PC-3 (cell line): ENCODE results near the gene DHCR7. TPM values are rescaled to one million over a fixed set of nuclear protein-coding genes. Genes with fewer than 3 reads are reported as not detected.

Experiments
- ATAC-seq: fragments of 200-7000 bp; cut with Tn5 transposase; 2 replicates; pipeline ENCODE4 v1.9.1; 2020; ENCODE audit warnings: mild to moderate bottlenecking, moderate library complexity
- BruUV-seq: library from RNA; stranded (reverse); fragments of 400-500 nt; replicated peaks from 2 replicates; lab custom pipeline; 2021; lab: Mats Ljungman, UMichigan
- CTCF ChIA-PET: fragments of 300-600 bp; sonication (Branson Sonifier 250); formaldehyde crosslinking; loops from one replicate; lab custom pipeline; 2022; ENCODE audit warnings: antibody characterized with exemption; lab: Charles Lee
- POLR2A ChIA-PET: fragments of 300-600 bp; sonication (Branson Sonifier 250); formaldehyde crosslinking; loops from one replicate; lab custom pipeline; 2022; ENCODE audit warnings: antibody characterized with exemption; ENCODE audit not compliant: unreplicated experiment; lab: Charles Lee
- DNase-seq: peaks from one replicate; pipeline ENCODE4 v3.0.0-alpha.2; 2015
- H2AFZ ChIP-seq: fragments of 300-600 bp; sonication (generic); 2 replicates; pipeline ENCODE4 v1.6.0; 2016; ENCODE audit warnings: antibody characterized with exemption, low read length
- H3F3A ChIP-seq: fragments of 300-600 bp; sonication (generic); one replicate; pipeline ENCODE4 v1.6.0; 2017; ENCODE audit warnings: antibody characterized with exemption, low read length, control low read depth, mild to moderate bottlenecking; ENCODE audit not compliant: unreplicated experiment
- H3K27ac ChIP-seq: fragments of 300-600 bp; sonication (generic); 2 replicates; pipeline ENCODE4 v1.5.1; 2016; ENCODE audit warnings: mild to moderate bottlenecking, low read length
- H3K27me3 ChIP-seq: fragments of 300-600 bp; sonication (generic); 2 replicates; pipeline ENCODE4 v1.6.1; 2016; ENCODE audit warnings: low read length, mixed read lengths
- H3K36me3 ChIP-seq: fragments of 300-600 bp; sonication (generic); 2 replicates; pipeline ENCODE4 v1.6.1; 2016; ENCODE audit warnings: low read depth, mixed run types, low read length, mixed read lengths
- H3K4me1 ChIP-seq: fragments of 300-600 bp; sonication (generic); 2 replicates; pipeline ENCODE4 v1.5.1; 2016; ENCODE audit warnings: low read length; ENCODE audit not compliant: insufficient read depth
- H3K4me2 ChIP-seq: fragments of 300-600 bp; sonication (generic); 2 replicates; pipeline ENCODE4 v1.6.0; 2016; ENCODE audit warnings: low read length
- H3K4me3 ChIP-seq: fragments of 300-600 bp; sonication (generic); 2 replicates; pipeline ENCODE4 v1.5.1; 2016; ENCODE audit warnings: mild to moderate bottlenecking, low read length, mixed read lengths
- H3K79me2 ChIP-seq: fragments of 300-600 bp; sonication (generic); 2 replicates; pipeline ENCODE4 v1.6.1; 2017; ENCODE audit warnings: low read length, mixed read lengths
- H3K9ac ChIP-seq: fragments of 300-600 bp; sonication (generic); 2 replicates; pipeline ENCODE4 v1.6.0; 2016; ENCODE audit warnings: mild to moderate bottlenecking, low read length
- H3K9me2 ChIP-seq: fragments of 300-600 bp; sonication (generic); replicated peaks from 2 replicates; pipeline ENCODE4 v1.6.1; 2016; ENCODE audit warnings: mixed run types, low read length, mixed read lengths
- H3K9me3 ChIP-seq: fragments of 300-600 bp; sonication (generic); 2 replicates; pipeline ENCODE4 v1.6.1; 2016; ENCODE audit warnings: low read length, mixed read lengths
- H4K20me1 ChIP-seq: fragments of 300-600 bp; sonication (generic); 2 replicates; pipeline ENCODE4 v1.6.1; 2016; ENCODE audit warnings: low read length, mixed read lengths
- CTCF ChIP-seq: fragments of 300-600 bp; sonication (generic); conservative IDR thresholded peaks from 2 replicates; pipeline ENCODE4 v1.5.1; 2017; ENCODE audit warnings: antibody characterized with exemption, low read depth, mild to moderate bottlenecking, low read length
- EZH2 ChIP-seq: fragments of 300-600 bp; sonication (generic); IDR thresholded peaks from one replicate; pipeline ENCODE4 v1.6.1; 2017; ENCODE audit warnings: antibody characterized with exemption, mild to moderate bottlenecking, low read length; ENCODE audit not compliant: unreplicated experiment
- EZH2phosphoT487 ChIP-seq: fragments of 300-600 bp; sonication (generic); IDR thresholded peaks from 2 replicates; pipeline ENCODE4 v1.6.1; 2018; ENCODE audit warnings: mild to moderate bottlenecking, antibody characterized with exemption, low read length, borderline replicate concordance
- intact Hi-C: fragments of 100-400 bp; cut with micrococcal nuclease; formaldehyde crosslinking; loops from 2 replicates; pipeline ENCODE4 v1.9.0; 2023
- total RNA-seq: library from RNA; depleted of rRNA; stranded (reverse); fragments of >200 nt; gene quantifications from 2 replicates; pipeline ENCODE4 v1.2.3, GENCODE V29; 2014

Gene DHCR7
- total RNA-seq, 1 experiment from 2014 or later = 127 TPM

GRCh38 chr11:71490731-71491390 lies 42.7 kb upstream of the DHCR7 start:
- H2AFZ ChIP-seq = no peak overlapping the region
- H3K4me3 ChIP-seq = no peak overlapping the region
- DNase-seq (no peak), ATAC-seq (no peak)
- H3K27me3 ChIP-seq = no peaks in the 10 kb centered on the region
- H3K79me2 ChIP-seq = no peaks in the 10 kb centered on the region
- intact Hi-C loops = no loop called here
- H3K9ac ChIP-seq = no peak overlapping the region
- no peaks in the 10 kb centered on the region for H3K9me2 ChIP-seq
- H3K36me3 ChIP-seq = peaks cover 10% of the 10 kb centered on the region
- BruUV-seq = no TSS peak
- H3K9me3 ChIP-seq = no peaks in the 10 kb centered on the region
- CTCF ChIA-PET = no interaction called here
- H3K27ac ChIP-seq = no peak overlapping the region
- H3F3A ChIP-seq = no peaks in the 10 kb centered on the region
- no peak overlapping the region for H3K4me2 ChIP-seq
- H4K20me1 ChIP-seq = no peaks in the 10 kb centered on the region
- TF ChIP-seq EZH2phosphoT487 (no peak), EZH2 (no peak), CTCF (no peak)
- H3K4me1 ChIP-seq = peaks cover 13% of the 10 kb centered on the region
- POLR2A ChIA-PET = no interaction called here

DNA sequence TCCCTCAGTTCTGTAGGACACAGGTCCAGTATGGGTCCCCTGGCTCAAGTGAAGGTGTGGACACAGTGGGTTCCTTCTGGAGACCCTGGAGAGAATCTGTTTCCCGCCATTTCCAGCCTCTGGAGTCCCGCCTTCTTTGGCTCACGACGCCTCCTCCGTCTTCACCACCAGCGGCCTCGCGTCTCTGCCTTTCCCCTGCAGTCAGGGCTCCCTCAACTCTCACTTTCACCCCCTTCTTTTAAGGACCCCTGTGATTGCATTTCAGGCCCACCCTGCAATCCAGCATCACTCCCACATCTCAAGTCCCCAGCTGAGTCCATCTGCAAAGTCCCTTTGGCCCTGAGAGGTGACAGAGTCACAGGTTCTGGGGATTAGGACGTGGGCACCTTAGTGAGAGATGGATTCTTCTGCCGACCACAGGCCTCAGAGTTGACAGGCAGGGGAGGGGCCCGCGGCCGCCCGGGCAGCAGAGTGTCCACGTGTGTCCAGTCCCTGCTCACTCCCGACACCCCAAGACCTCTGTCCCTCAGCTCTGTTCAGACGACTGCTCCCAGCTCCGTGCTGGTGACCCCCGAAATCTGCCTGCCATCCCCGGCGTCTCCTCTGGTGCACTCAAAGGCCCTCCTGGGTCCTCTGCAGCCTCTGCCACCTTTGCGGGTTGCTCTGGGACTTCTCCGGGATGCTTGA lies 42.0 kb upstream of the DHCR7 start:
- Histone ChIP-seq H3K4me3 (no peak overlapping the region), H2AFZ (no peak overlapping the region), H3K4me2 (no peak overlapping the region), H3K9me3 (no peaks in the 10 kb centered on the region), H3K79me2 (no peaks in the 10 kb centered on the region), H3K27me3 (no peaks in the 10 kb centered on the region), H3F3A (no peaks in the 10 kb centered on the region), H3K27ac (no peak overlapping the region), H3K36me3 (peaks cover 12% of the 10 kb centered on the region), H3K9ac (no peak overlapping the region), H3K9me2 (no peaks in the 10 kb centered on the region), H4K20me1 (no peaks in the 10 kb centered on the region), H3K4me1 (peaks cover 13% of the 10 kb centered on the region)
- ChIA-PET POLR2A (no interaction called here), CTCF (no interaction called here)
- no peak for TF ChIP-seq EZH2phosphoT487
- no peak for TF ChIP-seq EZH2
- no peak for TF ChIP-seq CTCF
- no TSS peak for BruUV-seq
- intact Hi-C loops = no loop called here
- ATAC-seq (no peak), DNase-seq (no peak)
